GM08714 (cell line): Measurements from ENCODE around the gene KCNJ12.

Experiments used
- H3K4me3 ChIP-seq: fragments of 200-500 bp; sonication (Bioruptor generic); 2 replicates; pipeline ENCODE4 v1.5.1; 2014; ENCODE audit warnings: mild to moderate bottlenecking, low read length, inconsistent platforms
- ZNF274 ChIP-seq: IDR thresholded peaks from 2 replicates; pipeline ENCODE4 v1.6.1; 2012; ENCODE audit warnings: mild to moderate bottlenecking, low read depth, low read length

Gene KCNJ12

DNA sequence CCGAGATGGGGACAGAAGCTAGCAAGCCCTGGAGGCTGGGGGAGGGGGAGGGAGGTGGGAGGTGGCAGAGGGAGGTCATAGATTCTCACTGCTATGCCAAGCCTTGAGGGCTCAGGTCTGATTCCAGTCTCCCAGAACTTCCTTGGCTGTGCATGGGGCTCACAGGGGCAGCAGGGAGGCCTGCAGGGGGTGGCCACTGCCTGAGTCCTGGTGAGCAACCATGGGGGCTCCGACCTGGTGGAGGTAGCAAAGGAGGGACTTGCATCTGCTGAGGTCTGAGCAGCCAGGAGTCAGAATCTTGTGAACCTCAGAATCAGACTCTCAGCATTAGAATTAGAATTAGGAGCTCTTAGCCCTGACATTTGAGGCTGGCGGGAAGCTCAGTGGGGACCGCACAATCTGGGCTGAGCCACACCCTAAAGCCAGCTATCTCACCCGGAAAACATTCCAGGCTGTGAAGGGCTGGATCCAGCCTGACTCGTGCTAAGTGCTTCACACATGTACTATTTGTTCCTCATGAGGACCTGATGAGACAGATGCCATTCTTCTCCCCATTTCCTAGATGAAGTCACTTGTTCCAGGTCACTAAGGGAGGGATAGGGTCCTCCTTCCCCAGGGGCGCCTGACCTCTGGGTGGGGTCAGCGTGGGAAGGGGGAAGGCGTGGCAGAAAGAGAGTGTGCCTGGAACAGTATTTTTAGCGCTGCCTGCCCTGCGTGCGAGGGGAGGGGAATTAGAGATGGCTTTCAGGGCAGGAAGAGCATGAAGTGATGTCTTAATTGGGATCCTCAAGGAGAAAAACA lies 17.3 kb upstream of the KCNJ12 start:
- H3K4me3 ChIP-seq: no peak overlapping the region
- TF ChIP-seq ZNF274: no peak

DNA sequence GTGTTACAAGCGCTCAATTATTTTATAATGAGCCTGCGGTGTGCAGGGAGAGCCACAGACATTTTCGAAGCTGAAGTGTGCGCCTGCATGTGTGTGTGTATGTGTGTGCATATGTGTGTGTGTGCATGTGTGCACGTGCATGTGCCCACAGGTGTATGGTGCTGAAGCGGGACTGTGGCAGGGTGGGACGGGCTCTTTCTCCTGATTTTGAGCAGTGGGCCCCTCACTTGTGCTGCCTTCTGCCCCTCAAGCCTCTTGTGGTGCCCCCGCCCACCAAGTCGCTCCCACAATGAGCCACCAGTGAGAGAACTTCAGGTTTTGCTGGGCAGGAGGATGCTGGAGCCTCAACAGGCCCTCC lies 16.7 kb upstream of the KCNJ12 start:
- H3K4me3 ChIP-seq: no peak overlapping the region
- no peak for TF ChIP-seq ZNF274

DNA sequence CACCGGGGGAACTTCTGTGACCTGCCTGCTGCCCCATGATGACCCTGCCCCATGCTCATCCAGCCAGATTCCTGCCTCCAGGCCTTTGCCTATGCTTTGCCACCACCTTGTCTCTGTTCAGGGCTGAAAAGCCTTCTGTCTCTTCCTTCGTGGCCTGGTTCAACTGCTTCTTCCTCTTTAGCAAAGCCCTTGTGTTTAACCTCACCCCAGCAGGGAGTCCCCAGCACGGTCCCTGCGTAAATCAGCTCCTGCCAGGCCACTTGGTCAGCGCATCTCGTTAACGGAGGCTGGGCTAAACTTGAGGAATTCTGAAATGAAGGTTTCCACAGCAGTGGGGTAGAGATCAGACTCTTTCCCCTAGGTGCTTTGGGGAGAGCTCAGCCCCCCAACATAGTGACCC lies 16.1 kb upstream of the KCNJ12 start:
- no peak overlapping the region for H3K4me3 ChIP-seq
- no peak for TF ChIP-seq ZNF274

DNA sequence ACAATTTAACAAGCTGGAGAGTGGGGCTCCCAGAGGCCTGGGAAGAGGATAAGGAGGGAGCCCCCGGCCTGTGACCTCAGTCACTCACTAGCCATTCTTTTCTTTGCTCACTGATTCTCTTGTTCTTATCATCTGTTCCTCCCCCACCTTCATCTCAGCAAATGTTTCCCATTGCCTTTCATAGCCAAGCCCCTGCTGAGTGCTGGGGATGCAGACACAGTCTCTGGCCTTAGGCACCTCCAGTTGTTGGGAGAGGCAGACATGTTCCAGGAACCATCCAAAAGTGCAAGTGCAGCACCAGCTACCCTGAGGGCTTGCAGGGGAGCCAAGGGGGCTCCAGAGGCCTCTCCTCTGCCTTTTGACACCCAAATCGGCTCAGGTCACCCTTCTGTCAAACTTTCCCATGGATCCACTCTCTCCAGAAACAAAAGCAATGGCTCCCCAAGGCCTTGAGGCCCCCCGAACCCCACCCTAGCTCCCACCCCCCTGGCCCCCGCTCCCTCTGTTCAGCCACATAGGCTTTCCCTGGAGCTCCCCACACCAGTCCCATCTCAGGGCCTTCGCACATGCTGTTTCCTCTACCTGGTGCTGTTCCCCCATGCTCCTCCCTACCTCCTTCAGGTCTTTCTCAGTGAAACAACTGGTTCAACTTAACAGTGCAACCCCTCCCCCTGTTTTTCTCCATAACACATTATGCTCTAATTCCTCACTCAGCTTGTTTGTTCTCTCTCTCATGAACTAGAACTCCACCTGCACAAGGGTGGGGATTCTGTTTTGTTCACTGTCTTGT lies 14.9 kb upstream of the KCNJ12 start:
- no peak for TF ChIP-seq ZNF274
- H3K4me3 ChIP-seq: no peak overlapping the region

DNA sequence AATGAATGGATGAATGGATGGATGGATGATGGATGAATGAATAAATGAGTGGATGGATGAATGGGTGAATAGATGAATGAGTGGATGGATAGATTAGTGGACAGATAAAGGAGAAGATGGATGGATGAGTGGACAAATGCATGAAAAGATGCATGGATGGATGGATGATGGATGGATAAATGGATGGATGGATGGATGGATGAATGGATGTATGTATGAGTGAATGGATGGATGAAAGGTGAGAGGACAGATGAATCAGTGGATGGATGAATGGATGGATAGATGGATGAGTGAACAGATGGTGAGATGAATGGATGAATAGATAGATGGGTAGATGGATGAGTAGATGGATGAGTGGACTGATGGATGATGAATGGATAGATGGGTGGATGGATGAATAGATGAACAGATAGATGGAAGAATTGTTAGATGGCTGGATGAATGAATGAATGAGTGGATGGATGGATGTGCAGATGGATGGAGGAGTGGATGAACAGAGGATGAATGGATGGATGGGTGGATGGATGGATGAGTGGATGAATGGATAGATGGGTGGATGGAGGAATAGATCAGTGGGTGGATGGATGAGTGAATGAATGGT lies 13.7 kb upstream of the KCNJ12 start:
- TF ChIP-seq ZNF274: no peak
- H3K4me3 ChIP-seq: no peak overlapping the region

DNA sequence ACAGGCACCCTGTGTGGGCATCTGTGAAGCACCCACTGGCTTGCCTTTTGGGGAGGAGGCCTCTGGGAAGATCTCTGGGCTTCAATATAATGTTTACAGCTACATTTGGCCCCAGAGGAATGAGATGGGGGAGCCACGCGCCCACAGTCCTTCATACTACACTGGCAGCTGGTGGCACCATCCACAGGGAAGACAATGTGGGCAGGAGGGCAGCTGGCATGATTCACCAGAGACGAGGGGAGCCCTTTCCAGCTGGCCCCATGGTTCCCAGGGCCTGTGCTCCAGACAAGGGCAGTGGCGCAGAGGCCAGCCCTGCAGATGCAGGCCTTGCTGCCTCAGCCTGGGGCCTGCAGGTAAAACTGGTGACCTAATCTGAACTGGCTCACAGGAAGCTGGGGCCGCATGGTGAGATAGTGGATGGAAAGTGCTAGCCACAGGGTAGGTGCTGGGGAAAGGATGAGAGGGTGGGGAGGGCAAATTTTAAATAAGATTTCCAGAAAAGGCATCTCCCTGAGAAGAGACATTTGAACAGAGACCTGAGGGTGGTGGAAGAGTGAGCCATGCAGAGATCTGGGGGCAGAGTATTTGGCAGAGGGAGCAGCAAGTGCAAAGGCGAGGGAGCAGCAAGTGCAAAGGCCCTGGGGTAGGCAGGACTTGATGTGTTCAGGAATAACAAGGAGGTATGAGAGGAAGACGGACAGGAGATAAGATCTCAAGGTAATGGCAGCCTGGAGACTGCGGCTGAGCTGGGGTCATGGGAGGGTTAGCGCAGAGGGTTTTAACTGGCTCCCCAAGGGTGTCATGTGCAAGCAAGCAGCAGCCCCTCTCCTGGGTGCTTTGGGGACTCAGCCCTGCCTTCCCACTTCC lies 12.1 kb upstream of the KCNJ12 start:
- no peak overlapping the region for H3K4me3 ChIP-seq
- no peak for TF ChIP-seq ZNF274

DNA sequence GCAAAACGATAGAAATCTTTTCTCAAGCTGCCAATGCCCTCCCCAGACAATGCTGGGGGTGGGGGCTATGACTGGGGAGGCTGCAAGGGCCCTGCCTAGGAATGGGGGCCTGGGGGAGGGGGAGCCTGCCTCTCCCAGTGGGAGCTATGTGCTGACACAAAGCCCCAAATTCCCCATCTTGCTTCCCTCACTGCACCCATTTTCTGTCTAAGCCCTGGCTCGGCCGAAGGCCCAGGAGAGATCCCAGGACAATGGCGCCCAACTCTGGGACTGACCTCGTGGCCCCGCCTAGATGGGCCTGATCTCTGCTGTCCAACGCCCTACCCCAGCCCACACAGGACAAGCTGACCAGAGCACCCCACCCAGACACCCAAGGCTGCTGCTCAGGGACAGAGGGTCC lies 11.1 kb upstream of the KCNJ12 start:
- H3K4me3 ChIP-seq: no peak overlapping the region
- no peak for TF ChIP-seq ZNF274

DNA sequence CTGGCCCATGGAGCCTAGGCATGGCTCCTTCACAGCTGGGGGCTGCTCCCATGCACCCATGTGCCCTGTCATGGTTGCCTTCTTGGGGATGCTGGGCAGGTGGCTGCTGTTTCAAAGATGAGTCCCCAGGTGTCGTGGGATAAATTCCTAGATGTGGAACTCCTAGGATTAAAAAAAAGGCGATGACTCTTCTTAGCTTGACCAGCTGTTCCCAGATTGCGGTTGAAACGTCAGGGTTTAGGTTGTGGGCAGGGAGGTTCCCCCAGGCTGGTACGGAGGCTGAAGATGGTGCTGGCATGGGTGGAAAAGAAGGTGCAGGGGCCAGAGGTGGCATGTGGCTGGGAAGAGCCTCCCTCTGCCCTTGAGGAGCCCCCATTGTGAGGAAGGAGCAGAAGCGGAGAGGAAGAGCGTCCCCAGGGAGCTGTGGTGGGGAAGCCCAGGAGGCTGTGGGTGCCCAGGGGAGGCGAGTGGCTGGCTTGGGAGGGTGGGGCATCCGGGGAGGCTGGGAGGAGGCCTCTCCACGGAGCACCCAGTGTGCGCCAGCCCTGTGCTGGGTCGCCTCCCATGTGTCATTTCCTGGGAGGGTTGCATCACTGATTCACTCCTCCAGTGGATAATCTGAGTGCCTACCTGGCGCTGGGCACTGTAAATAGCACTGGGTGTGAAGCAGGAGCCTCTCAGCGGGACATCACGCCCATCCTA lies 7.5 kb upstream of the KCNJ12 start:
- H3K4me3 ChIP-seq: no peak overlapping the region

DNA sequence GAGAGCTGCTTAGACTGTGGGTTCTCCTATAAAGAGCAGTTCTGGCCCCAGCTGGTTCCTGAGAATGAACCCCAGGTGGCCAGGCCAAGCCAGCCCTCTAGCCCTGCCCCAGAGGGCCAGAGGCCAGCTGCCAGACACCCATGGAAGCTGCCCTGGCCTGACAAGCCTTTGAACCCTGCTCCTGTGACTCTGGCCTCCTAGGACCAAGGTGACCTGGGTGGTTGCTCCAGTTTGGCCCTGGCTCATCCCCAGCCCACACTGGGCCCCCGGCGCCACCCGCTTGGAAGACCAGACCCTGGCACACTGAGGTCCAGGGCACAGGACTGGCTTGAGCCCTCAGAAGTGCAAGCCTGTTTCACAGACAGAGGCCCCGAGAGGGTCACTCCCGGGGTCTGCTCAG lies 6.8 kb upstream of the KCNJ12 start:
- no peak for TF ChIP-seq ZNF274
- no peak overlapping the region for H3K4me3 ChIP-seq

More for the DNA sequence above, 7.5 kb upstream of the KCNJ12 start:
- TF ChIP-seq ZNF274: no peak

DNA sequence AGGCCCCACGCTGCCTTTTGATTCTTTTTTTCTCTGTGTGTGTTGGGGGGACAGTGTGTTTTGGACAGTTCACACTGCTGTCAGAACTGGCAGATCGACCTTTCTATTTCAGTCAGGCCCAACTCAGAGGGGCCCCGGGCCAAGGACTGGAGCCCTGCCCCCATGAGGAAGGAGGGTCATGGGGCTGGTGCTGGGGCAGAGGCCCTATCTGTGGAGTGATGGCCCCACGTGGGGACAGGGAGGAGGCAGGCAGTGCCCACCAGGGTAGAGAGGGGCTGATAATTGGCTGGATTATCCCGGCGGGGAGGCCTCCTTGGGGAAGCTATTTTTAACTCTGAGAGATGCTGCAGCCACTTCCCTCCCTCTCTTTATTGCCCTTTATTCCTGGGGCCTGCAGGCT lies 5.7 kb upstream of the KCNJ12 start:
- H3K4me3 ChIP-seq: no peak overlapping the region
- no peak for TF ChIP-seq ZNF274

DNA sequence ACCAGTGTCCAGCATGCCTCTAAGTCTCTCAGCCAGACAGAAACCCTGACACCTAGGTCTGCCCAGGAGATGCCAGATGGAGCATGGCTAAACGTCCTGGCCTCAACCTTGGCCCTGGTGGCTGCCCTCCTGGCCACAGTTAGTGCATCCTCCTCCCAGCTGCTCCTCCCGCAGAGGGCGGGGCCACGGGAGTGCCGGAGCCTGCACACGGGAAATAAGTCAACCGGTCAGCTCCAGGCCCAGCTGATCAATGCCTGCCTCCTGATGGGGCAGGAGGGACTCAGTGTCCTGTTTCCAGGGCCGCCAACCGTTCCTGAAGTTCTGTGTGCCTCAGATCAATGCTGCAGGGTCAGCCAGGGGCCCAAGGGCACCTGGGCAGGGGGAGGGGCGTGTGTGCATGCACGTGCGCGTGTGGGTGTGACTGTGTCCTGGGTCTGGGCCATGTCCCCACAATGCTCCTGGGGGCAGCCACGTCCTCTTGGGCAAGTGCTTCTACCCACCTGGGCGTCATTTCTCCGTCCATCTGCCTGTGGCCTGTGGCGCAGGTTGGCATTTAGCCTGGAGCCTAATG lies 4.6 kb upstream of the KCNJ12 start:
- H3K4me3 ChIP-seq: no peak overlapping the region
- TF ChIP-seq ZNF274: no peak

DNA sequence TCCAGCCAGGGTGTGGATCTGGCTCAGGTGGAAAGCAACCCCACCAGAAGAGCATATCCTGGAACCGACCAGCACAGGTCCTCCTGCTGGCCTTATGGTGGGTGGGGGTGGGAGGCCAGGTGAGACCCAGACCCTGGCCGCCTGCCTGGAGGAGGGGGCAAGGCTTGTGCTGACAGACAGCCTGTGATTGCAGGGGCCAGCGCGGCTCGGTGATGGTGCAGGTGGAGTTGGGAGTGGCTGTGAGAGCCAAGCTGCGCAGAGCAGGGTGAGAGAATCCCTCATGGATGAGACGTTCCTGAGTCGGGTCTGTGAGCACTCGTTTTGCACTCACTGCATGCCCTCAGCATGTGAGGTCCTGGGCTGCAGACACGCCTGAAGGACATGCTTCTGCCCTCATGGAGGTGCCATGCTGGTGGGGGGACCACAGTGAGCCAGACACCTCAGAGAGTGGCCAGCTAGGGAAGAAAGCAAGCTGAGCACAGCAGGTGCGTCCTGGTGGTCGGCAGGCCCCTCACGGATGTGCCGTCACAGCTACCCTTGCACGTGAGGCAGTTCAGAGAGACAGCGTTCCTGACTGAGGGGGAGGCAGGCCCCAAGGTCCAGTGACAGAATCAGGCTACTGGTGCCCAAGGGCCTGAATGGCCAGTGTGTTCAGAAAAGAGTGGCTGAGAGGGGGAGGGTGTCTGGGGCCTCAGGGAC lies 3.8 kb upstream of the KCNJ12 start:
- TF ChIP-seq ZNF274: no peak

DNA sequence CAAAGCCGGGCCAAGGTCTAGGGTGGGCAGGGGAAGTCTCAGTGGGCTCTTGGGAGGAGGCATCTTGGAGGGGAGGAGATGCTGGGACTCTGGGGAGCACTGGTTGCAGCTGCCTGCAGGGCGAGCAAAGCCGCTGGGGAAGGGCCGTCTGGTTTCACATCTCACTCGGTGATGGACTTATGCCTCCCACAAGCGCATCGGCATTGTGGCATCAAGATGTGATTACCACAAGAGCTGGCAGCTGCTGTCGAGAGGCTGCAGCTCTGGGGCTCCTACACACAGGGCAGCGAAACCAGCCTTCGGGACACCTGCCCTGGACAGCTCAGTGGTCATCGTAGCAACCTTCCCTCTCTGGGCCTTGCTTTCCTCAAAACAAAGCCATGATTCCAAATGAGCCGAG lies 3.1 kb upstream of the KCNJ12 start:
- H3K4me3 ChIP-seq: no peak overlapping the region
- TF ChIP-seq ZNF274: no peak

More for the DNA sequence above, 3.8 kb upstream of the KCNJ12 start:
- H3K4me3 ChIP-seq: no peak overlapping the region
